HepG2 (cell line): ENCODE results near the gene C5. TPM values are rescaled to one million over a fixed set of nuclear protein-coding genes. Genes with fewer than 3 reads are reported as not detected.

Experiments used
- ATF1 ChIP-seq: IDR thresholded peaks from 2 replicates; pipeline ENCODE4 v1.6.1; 2016; ENCODE audit warnings: mild to moderate bottlenecking, control low read depth
- FOXM1 ChIP-seq: sonication (generic); formaldehyde crosslinking; IDR thresholded peaks from 2 replicates; pipeline ENCODE4 v1.5.0; 2020; ENCODE audit warnings: missing genetic modification reagents
- FOXP1 ChIP-seq, 2 experiments: fragments of 450-650 bp in 1 of 2; IDR thresholded peaks; 2 replicates each; pipeline ENCODE4 v1.6.1; 2017 to 2018; ENCODE audit warnings: antibody characterized with exemption in 1 of 2
- GATAD2A ChIP-seq: IDR thresholded peaks from 2 replicates; pipeline ENCODE4 v1.6.1; 2016
- HES4 ChIP-seq: sonication (generic); formaldehyde crosslinking; IDR thresholded peaks from 2 replicates; pipeline ENCODE4 v1.9.0; 2021; ENCODE audit warnings: mild to moderate bottlenecking, missing genetic modification reagents, borderline replicate concordance
- HMG20B ChIP-seq: conservative IDR thresholded peaks from 2 replicates; pipeline ENCODE4 v1.6.1; 2016; ENCODE audit warnings: missing genetic modification reagents, missing compliant biosample characterization
- HNRNPK ChIP-seq: fragments of 200-400 bp; formaldehyde crosslinking; IDR thresholded peaks from 2 replicates; pipeline ENCODE4 v1.6.1; 2018; ENCODE audit warnings: low read length, low read depth, moderate library complexity, mild to moderate bottlenecking; ENCODE audit not compliant: poor library complexity, severe bottlenecking
- KDM1A ChIP-seq: IDR thresholded peaks from 2 replicates; pipeline ENCODE4 v1.6.1; 2016; ENCODE audit warnings: missing compliant biosample characterization
- MAFK ChIP-seq, 2 experiments: IDR thresholded peaks in 1 of 2; conservative IDR thresholded peaks in 1 of 2; 2 replicates each; pipeline ENCODE4 v1.6.1; 2011; ENCODE audit warnings: improper control_type of control experiment in 2 of 2, low read length in 2 of 2
- MIXL1 ChIP-seq: IDR thresholded peaks from 2 replicates; pipeline ENCODE4 v1.6.1; 2016
- MTA1 ChIP-seq: sonication (generic); formaldehyde crosslinking; IDR thresholded peaks from 2 replicates; pipeline ENCODE4 v1.4.0; 2020; ENCODE audit warnings: missing genetic modification reagents, mild to moderate bottlenecking, borderline replicate concordance
- NR2F6 ChIP-seq, 2 experiments: IDR thresholded peaks; 2 replicates each; pipeline ENCODE4 v1.6.1; 2016; ENCODE audit warnings: antibody characterized with exemption in 1 of 2, mild to moderate bottlenecking in 1 of 2
- PITX1 ChIP-seq: sonication (generic); formaldehyde crosslinking; IDR thresholded peaks from 2 replicates; pipeline ENCODE4 v1.5.1; 2020; ENCODE audit warnings: mild to moderate bottlenecking, missing genetic modification reagents
- SMAD1 ChIP-seq: sonication (generic); formaldehyde crosslinking; IDR thresholded peaks from 2 replicates; pipeline ENCODE4 v1.4.0; 2020; ENCODE audit warnings: missing genetic modification reagents, low read depth, mild to moderate bottlenecking, borderline replicate concordance
- SMAD3 ChIP-seq: sonication (generic); formaldehyde crosslinking; IDR thresholded peaks from 2 replicates; pipeline ENCODE4 v1.4.0; 2020; ENCODE audit warnings: missing genetic modification reagents
- STAG1 ChIP-seq: sonication (generic); formaldehyde crosslinking; IDR thresholded peaks from 2 replicates; pipeline ENCODE4 v1.4.0; 2020; ENCODE audit warnings: missing genetic modification reagents
- TCF7L2 ChIP-seq: IDR thresholded peaks from 2 replicates; pipeline ENCODE4 v1.6.1; 2011; ENCODE audit warnings: mild to moderate bottlenecking, low read depth, low read length, moderate library complexity
- TGIF2 ChIP-seq: IDR thresholded peaks from 2 replicates; pipeline ENCODE4 v1.6.1; 2016; ENCODE audit warnings: control low read depth, missing compliant biosample characterization
- ZFP82 ChIP-seq: sonication (generic); formaldehyde crosslinking; IDR thresholded peaks from 2 replicates; pipeline ENCODE4 v1.5.1; 2020; ENCODE audit warnings: mild to moderate bottlenecking, missing genetic modification reagents, borderline replicate concordance
- ZMYM4 ChIP-seq: sonication (generic); formaldehyde crosslinking; IDR thresholded peaks from 2 replicates; pipeline ENCODE4 v1.8.1; 2023; ENCODE audit warnings: mild to moderate bottlenecking, missing genetic modification reagents
- ZNF138 ChIP-seq: sonication (generic); formaldehyde crosslinking; IDR thresholded peaks from 2 replicates; pipeline ENCODE4 v1.5.0; 2020; ENCODE audit warnings: mild to moderate bottlenecking, low read depth, missing genetic modification reagents
- polyA plus RNA-seq, 8 experiments: library from polyadenylated mRNA; depleted of rRNA in 3 of 8; stranded (reverse) in 7 of 8; unstranded in 1 of 8; fragments of >200 nt; fragmentation: Illumina TruSeq in 4 of 8; extraction: Trizol in 4 of 8; gene quantifications; 2 replicates each; pipeline versions ENCODE4 v1.2.1 to v1.2.3, GENCODE V29; 2011 to 2016; ENCODE audit warnings: low read depth in 4 of 8, missing spikeins in 1 of 8, mixed read lengths in 1 of 8; ENCODE audit not compliant: insufficient read depth in 1 of 8
- total RNA-seq, 5 experiments: library from RNA; depleted of rRNA; stranded (reverse); fragments of >200 nt; fragmentation: Illumina TruSeq; extraction: Trizol; gene quantifications; 2 replicates each; pipeline ENCODE4 v1.2.3, GENCODE V29; 2016; ENCODE audit warnings: low read depth in 1 of 5
- TF ChIP-seq, protein P1 (sequence below): sonication (generic); formaldehyde crosslinking; IDR thresholded peaks from 2 replicates; pipeline ENCODE4 v1.8.0; 2022; ENCODE audit warnings: mild to moderate bottlenecking, missing genetic modification reagents, moderate library complexity
- TF ChIP-seq, protein P2 (sequence below): sonication (generic); formaldehyde crosslinking; IDR thresholded peaks from 2 replicates; pipeline ENCODE4 v1.5.0; 2020; ENCODE audit warnings: mild to moderate bottlenecking, missing genetic modification reagents, borderline replicate concordance
- TF ChIP-seq, protein P3 (sequence below): sonication (generic); formaldehyde crosslinking; IDR thresholded peaks from 2 replicates; pipeline ENCODE4 v1.4.0; 2020; ENCODE audit warnings: missing genetic modification reagents
- TF ChIP-seq, protein P4 (sequence below): sonication (generic); formaldehyde crosslinking; IDR thresholded peaks from 2 replicates; pipeline ENCODE4 v1.5.0; 2020; ENCODE audit warnings: missing genetic modification reagents

C5 gene
- total and polyA plus RNA-seq, 2 of the 13 experiments (the other 11 are each of a cell fraction or from before 2014, with no cell fraction given) = 57.6 to 192 TPM

DNA sequence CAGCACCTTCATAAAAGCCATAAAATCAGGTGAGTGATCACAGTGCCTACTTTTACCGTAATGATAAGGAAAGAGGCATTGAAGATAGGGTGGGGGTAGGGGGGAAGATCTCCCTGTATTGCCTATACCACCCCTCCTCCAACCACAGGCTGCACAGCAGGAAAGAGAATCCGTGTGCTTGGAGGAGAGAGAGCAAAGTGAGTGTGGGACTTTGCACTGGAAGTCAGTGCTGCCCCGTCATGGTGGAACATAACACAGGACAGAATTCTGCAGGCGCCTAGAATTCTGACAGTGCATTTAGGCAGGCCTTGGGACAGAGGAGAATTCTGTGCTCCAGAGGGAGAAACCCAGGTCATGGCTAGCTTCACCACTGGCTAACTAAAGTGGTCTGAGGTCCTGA, 3.5 kb upstream of the C5 start (continued):
- TF ChIP-seq TGIF2 (CRISPR knock-in tag) (peak; percentile 83; the same call in 1 of the 2 replicates), SMAD1 (CRISPR knock-in tag) (no peak), KDM1A (CRISPR knock-in tag) (peak; percentile 64; the same call in 1 of the 2 replicates), HES4 (no peak), SMAD3 (CRISPR knock-in tag) (no peak), HNRNPK (no peak), ZMYM4 (CRISPR knock-in tag) (peak; percentile 53; the same call in 1 of the 2 replicates), FOXP1 (IDR thresholded peaks at IDR 0.05) (no peak), FOXP1 (CRISPR knock-in tag; IDR thresholded peaks at IDR 0.05) (peak; percentile 63), STAG1 (CRISPR knock-in tag) (peak; percentile 32; the same call in 1 of the 2 replicates), HMG20B (CRISPR knock-in tag) (peak; percentile 70; the same call in 1 of the 2 replicates), MIXL1 (CRISPR knock-in tag) (peak; percentile 71; the same call in 1 of the 2 replicates), FOXM1 (CRISPR knock-in tag) (no peak), ZFP82 (no peak), MAFK (conservative IDR thresholded peaks at IDR 0.05 in 1 of 2, IDR thresholded peaks at IDR 0.05 in 1 of 2; ENCODE audit: low read length in 2 of 2) (peak; percentile 50 to 62), TCF7L2 (no peak), MTA1 (CRISPR knock-in tag) (0 out of 2 replicates have a peak, but pooled peaks have one; percentile 24), NR2F6 (IDR thresholded peaks at IDR 0.05) (peak; percentile 54; the same call in 1 of the 2 replicates), NR2F6 (CRISPR knock-in tag; IDR thresholded peaks at IDR 0.05) (peak; percentile 72; the same call in 1 of the 2 replicates), GATAD2A (CRISPR knock-in tag) (peak; percentile 89), PITX1 (CRISPR knock-in tag) (peak; percentile 60), ATF1 (CRISPR knock-in tag) (no peak), ZNF138 (CRISPR knock-in tag) (no peak)
- TF ChIP-seq, protein P1, sequence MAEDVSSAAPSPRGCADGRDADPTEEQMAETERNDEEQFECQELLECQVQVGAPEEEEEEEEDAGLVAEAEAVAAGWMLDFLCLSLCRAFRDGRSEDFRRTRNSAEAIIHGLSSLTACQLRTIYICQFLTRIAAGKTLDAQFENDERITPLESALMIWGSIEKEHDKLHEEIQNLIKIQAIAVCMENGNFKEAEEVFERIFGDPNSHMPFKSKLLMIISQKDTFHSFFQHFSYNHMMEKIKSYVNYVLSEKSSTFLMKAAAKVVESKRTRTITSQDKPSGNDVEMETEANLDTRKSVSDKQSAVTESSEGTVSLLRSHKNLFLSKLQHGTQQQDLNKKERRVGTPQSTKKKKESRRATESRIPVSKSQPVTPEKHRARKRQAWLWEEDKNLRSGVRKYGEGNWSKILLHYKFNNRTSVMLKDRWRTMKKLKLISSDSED (CRISPR knock-in tag) = no peak
- TF ChIP-seq, protein P2, sequence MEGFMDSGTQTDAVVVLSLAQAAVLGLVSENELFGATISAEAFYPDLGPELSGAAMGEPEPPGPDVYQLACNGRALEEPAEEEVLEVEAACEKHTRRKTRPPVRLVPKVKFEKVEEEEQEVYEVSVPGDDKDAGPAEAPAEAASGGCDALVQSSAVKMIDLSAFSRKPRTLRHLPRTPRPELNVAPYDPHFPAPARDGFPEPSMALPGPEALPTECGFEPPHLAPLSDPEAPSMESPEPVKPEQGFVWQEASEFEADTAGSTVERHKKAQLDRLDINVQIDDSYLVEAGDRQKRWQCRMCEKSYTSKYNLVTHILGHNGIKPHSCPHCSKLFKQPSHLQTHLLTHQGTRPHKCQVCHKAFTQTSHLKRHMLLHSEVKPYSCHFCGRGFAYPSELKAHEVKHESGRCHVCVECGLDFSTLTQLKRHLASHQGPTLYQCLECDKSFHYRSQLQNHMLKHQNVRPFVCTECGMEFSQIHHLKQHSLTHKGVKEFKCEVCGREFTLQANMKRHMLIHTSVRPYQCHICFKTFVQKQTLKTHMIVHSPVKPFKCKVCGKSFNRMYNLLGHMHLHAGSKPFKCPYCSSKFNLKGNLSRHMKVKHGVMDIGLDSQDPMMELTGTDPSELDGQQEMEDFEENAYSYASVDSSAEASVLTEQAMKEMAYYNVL = peak; percentile 72; the same call in 1 of the 2 replicates
- TF ChIP-seq, protein P3, sequence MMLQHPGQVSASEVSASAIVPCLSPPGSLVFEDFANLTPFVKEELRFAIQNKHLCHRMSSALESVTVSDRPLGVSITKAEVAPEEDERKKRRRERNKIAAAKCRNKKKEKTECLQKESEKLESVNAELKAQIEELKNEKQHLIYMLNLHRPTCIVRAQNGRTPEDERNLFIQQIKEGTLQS (CRISPR knock-in tag) = no peak
- TF ChIP-seq, protein P4, sequence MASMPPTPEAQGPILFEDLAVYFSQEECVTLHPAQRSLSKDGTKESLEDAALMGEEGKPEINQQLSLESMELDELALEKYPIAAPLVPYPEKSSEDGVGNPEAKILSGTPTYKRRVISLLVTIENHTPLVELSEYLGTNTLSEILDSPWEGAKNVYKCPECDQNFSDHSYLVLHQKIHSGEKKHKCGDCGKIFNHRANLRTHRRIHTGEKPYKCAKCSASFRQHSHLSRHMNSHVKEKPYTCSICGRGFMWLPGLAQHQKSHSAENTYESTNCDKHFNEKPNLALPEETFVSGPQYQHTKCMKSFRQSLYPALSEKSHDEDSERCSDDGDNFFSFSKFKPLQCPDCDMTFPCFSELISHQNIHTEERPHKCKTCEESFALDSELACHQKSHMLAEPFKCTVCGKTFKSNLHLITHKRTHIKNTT = no peak
